Stromal cell of bone marrow (primary cell): ENCODE measurements around the gene GLRX5.
A peak's percentile ranks its signal among the peaks of the same experiment; 100 is the strongest.
"Not testable (repeated sequence)": the region's sequence is repeated elsewhere in the genome, so short reads cannot be mapped to it uniquely, and the experiment has no call there.

ENCODE experiments used
- DNase-seq: peaks from one replicate; pipeline ENCODE4 v3.0.0-alpha.2; 2012; ENCODE audit warnings: low read depth

Gene GLRX5

GRCh38 chr14:95499354-95499750, 35.5 kb upstream of the GLRX5 start:
- DNase-seq: no peak

- DNase-seq: no peak
Observed at GRCh38 chr14:95500201-95500681, 34.6 kb upstream of the GLRX5 start.

- peak; percentile 81 for DNase-seq
Observed at GRCh38 chr14:95500772-95501401, 34.0 kb upstream of the GLRX5 start.

GRCh38 chr14:95502381-95502950, 32.4 kb upstream of the GLRX5 start:
- DNase-seq: no peak

- no peak for DNase-seq
Observed at GRCh38 chr14:95503365-95504134, 31.3 kb upstream of the GLRX5 start.

- DNase-seq: no peak
Observed at GRCh38 chr14:95504135-95505029, 30.5 kb upstream of the GLRX5 start.

- DNase-seq: no peak
Observed at GRCh38 chr14:95505030-95505589, 29.7 kb upstream of the GLRX5 start.

GRCh38 chr14:95507174-95507573, 27.7 kb upstream of the GLRX5 start:
- DNase-seq: peak; percentile 91

- no peak for DNase-seq
Observed at GRCh38 chr14:95507701-95508103, 27.1 kb upstream of the GLRX5 start.

GRCh38 chr14:95508377-95508776, 26.5 kb upstream of the GLRX5 start:
- DNase-seq: no peak

GRCh38 chr14:95509495-95509894, 25.4 kb upstream of the GLRX5 start:
- DNase-seq: no peak

- not testable (repeated sequence) for DNase-seq
Observed at GRCh38 chr14:95510344-95510743, 24.5 kb upstream of the GLRX5 start.

GRCh38 chr14:95510804-95511203, 24.0 kb upstream of the GLRX5 start:
- no peak for DNase-seq

GRCh38 chr14:95511687-95512086, 23.2 kb upstream of the GLRX5 start:
- DNase-seq: no peak

- DNase-seq: no peak
Observed at GRCh38 chr14:95513291-95513690, 21.6 kb upstream of the GLRX5 start.

GRCh38 chr14:95514131-95515079, 20.4 kb upstream of the GLRX5 start:
- no peak for DNase-seq

- no peak for DNase-seq
Observed at GRCh38 chr14:95515080-95515489, 19.8 kb upstream of the GLRX5 start.

GRCh38 chr14:95515596-95516552, 19.0 kb upstream of the GLRX5 start:
- no peak for DNase-seq

- DNase-seq: no peak
Observed at GRCh38 chr14:95516554-95517181, 18.2 kb upstream of the GLRX5 start, which contains the start of gene SYNE3. TSS of gene SYNE3 (minus strand) at chr14:95516650. CDS start at chr14:95475821, 40,829 bp downstream.
